Brain microvascular endothelial cell (primary cell): Measurements from ENCODE around the gene C1QA.

ENCODE experiments used
- DNase-seq: peaks from one replicate; pipeline ENCODE4 v3.0.0-alpha.2; 2020
- H3K27ac ChIP-seq: fragments of 250-450 bp; sonication (Bioruptor Pico); 2 replicates; pipeline ENCODE4 v1.5.1; 2020; ENCODE audit warnings: mild to moderate bottlenecking, moderate library complexity
- H3K27me3 ChIP-seq: fragments of 250-450 bp; sonication (Bioruptor Pico); replicated peaks from 2 replicates; pipeline ENCODE4 v1.5.1; 2020; ENCODE audit warnings: mild to moderate bottlenecking
- H3K36me3 ChIP-seq: fragments of 250-450 bp; sonication (Bioruptor Pico); replicated peaks from 2 replicates; pipeline ENCODE4 v1.5.1; 2020; ENCODE audit warnings: mild to moderate bottlenecking
- H3K4me3 ChIP-seq: 2 replicates; pipeline ENCODE4 v1.5.1; 2011; ENCODE audit warnings: low read depth, mild to moderate bottlenecking, control low read depth, low read length, moderate library complexity
- in situ Hi-C: cut with HindIII; loops from 2 replicates; pipeline ENCODE4 v1.10.0; 2017; ENCODE audit warnings: low sequenced_read_pairs, low pct_ligation_motif_present
- TF ChIP-seq, protein P1 (sequence below): IDR thresholded peaks from 2 replicates; pipeline ENCODE4 v1.5.1; 2011; ENCODE audit warnings: low read depth, mild to moderate bottlenecking, moderate library complexity, low read length, control low read depth, inconsistent platforms; ENCODE audit errors: missing control alignments

Gene C1QA

DNA sequence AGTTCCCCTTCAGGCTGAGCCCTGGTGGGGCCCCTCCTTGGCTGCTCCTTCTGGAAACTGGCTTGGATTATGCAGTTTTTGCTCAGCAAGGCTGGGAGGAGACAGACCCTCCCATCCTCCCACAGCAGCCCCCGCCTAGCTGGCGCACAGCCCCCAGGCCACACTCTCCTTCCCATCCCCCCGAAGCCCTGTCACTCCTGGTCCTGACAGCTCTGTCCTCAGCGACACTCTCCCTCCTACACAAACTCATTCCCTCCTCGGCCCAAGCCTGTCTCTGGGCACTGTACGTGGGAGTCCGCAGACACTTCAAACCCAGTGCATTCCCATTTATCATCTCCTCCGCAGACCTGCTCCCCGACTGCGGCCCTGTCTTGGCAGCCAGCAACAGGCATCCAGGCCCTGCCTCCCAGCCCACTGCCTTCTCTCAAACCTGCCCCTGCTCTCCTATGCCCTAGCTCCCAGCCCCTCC is 49.2 kb downstream of the C1QA start:
- Histone ChIP-seq H3K4me3 (no peak overlapping the region), H3K27me3 (peaks cover 12% of the 10 kb centered on the region), H3K36me3 (no peaks in the 10 kb centered on the region), H3K27ac (no peak overlapping the region)
- DNase-seq: no peak
- in situ Hi-C loops: loop anchor here (25.0 kb wide), 1 partner anchor 202 kb away; no protein-coding TSS in a partner anchor
- TF ChIP-seq, protein P1, sequence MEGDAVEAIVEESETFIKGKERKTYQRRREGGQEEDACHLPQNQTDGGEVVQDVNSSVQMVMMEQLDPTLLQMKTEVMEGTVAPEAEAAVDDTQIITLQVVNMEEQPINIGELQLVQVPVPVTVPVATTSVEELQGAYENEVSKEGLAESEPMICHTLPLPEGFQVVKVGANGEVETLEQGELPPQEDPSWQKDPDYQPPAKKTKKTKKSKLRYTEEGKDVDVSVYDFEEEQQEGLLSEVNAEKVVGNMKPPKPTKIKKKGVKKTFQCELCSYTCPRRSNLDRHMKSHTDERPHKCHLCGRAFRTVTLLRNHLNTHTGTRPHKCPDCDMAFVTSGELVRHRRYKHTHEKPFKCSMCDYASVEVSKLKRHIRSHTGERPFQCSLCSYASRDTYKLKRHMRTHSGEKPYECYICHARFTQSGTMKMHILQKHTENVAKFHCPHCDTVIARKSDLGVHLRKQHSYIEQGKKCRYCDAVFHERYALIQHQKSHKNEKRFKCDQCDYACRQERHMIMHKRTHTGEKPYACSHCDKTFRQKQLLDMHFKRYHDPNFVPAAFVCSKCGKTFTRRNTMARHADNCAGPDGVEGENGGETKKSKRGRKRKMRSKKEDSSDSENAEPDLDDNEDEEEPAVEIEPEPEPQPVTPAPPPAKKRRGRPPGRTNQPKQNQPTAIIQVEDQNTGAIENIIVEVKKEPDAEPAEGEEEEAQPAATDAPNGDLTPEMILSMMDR: no peak

DNA sequence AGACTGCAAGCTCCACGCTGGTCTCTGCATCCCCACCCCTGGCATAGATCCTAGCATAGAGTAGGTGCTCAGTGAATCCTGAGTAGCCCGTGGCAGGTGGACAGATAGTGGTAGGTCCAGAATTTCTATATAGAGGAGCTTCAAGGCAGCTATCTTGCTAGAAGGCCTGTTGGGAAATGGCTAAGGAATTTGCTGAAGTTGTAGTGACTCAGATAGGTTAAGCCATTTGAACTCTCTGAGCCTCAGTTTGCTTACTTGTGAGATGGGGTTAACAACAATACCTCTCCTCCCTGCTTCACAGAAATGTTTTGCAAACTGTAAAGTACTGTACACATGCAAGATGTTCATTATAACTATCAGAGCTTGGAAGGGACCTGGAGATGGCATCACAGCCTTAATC is 50.8 kb downstream of the C1QA start:
- Histone ChIP-seq H3K27ac (no peak overlapping the region), H3K36me3 (no peaks in the 10 kb centered on the region), H3K27me3 (peaks cover 8% of the 10 kb centered on the region), H3K4me3 (no peak overlapping the region)
- TF ChIP-seq, protein P1: no peak
- in situ Hi-C loops: loop anchor here (25.0 kb wide), 1 partner anchor 200 kb away; no protein-coding TSS in a partner anchor
- no peak for DNase-seq

DNA sequence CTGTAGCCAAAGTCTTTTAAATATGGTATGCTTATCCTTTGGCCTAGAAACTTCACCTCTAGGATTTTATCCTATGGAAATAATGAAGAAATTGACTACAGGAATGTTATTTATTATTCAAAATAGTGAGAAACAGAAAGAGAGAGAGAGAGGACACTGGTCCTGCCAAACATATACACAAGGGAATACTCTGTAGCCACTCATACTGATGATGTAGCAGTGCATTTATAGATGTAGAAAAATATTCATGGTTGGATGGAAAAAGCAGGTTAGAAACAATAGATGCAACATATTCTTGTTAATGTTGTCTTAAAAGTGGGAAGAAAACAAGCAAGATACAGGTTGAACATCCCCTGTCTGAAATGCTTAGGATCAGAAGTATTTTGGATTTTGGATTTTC is 52.0 kb downstream of the C1QA start:
- DNase-seq: no peak
- Histone ChIP-seq H3K27me3 (peaks cover 2% of the 10 kb centered on the region), H3K4me3 (no peak overlapping the region), H3K36me3 (no peaks in the 10 kb centered on the region), H3K27ac (no peak overlapping the region)
- TF ChIP-seq, protein P1: no peak
- in situ Hi-C loops: loop anchor here (25.0 kb wide), 1 partner anchor 199 kb away; no protein-coding TSS in a partner anchor
